ENCODE data around the gene SLC35F3. TPM values are rescaled to one million over a fixed set of nuclear protein-coding genes. Genes with fewer than 3 reads are reported as not detected.

The SLC35F3 gene
- total and polyA plus RNA-seq, 9 of the 15 experiments (the other 6 are each of a cell fraction or from before 2014, with no cell fraction given) = 0.04 to 0.07 (median 0.04) TPM; not detected in 6

GRCh38 chr1:234089396-234089795 lies 184.9 kb downstream of the SLC35F3 start:
- Histone ChIP-seq H3K9ac (ENCODE audit: insufficient read depth in 1 of 2, low read depth in 2 of 2, low read length in 2 of 2) (no peak overlapping the region), H2AFZ (ENCODE audit: low read depth, low read length) (no peak overlapping the region), H3K4me2 (ENCODE audit: insufficient read depth, low read length) (no peak overlapping the region), H3K9me1 (ENCODE audit: control insufficient read depth, insufficient read depth, low read length) (no peaks in the 10 kb centered on the region), H3K4me1 (replicated peaks in 1 of 2; ENCODE audit: control insufficient read depth in 2 of 2, insufficient read depth in 2 of 2, low read length in 2 of 2) (no peaks in the 10 kb centered on the region), H4K20me1 (replicated peaks; ENCODE audit: control insufficient read depth, insufficient read depth, low read length) (no peaks in the 10 kb centered on the region), H3K79me2 (ENCODE audit: control insufficient read depth, insufficient read depth, low read length) (no peaks in the 10 kb centered on the region), H3K36me3 (ENCODE audit: control insufficient read depth, insufficient read depth, low read length) (no peaks in the 10 kb centered on the region), H3K27me3 (ENCODE audit: control insufficient read depth in 2 of 2, insufficient read depth in 2 of 2, low read length in 2 of 2) (0 out of 5 replicates have a peak, but pooled peaks cover 0 to 3% of the 10 kb centered on the region in 2 experiments), H3K9me3 (replicated peaks; ENCODE audit: control insufficient read depth, insufficient read depth, low read depth, low read length) (no peaks in the 10 kb centered on the region), H3K27ac (ENCODE audit: extremely low read depth, low read depth, low read length) (no peak overlapping the region), H3K4me3 (no peak overlapping the region)
- peak in 2 of 3 experiments; percentile 33 to 53; a peak in 1 of 6 replicates for TF ChIP-seq CTCF (IDR thresholded peaks at IDR 0.05 in 2 of 3, conservative IDR thresholded peaks at IDR 0.05 in 1 of 3; ENCODE audit: insufficient read depth in 2 of 3, low read depth in 1 of 3, low read length in 3 of 3)
- TF ChIP-seq KAT7 (CRISPR knock-in tag; IDR thresholded peaks at IDR 0.05; ENCODE audit: borderline replicate concordance) = no peak
- DNase-seq (ENCODE audit: extremely low read depth in 1 of 4, low spot score in 3 of 4) (peak; percentile 8 to 26 (median 23)), FAIRE-seq (peak; percentile 37), ATAC-seq (peak; percentile 82)
- 2% methylated on average over 3 of the region's 3 CpGs for WGBS (ENCODE audit: insufficient coverage, low coverage, missing lambda C conversion rate)
- intact Hi-C loops (cut with micrococcal nuclease) = no loop called here
- in situ Hi-C loops (cut with MboI) = no loop called here
- POLR2A ChIA-PET = no interaction called here
- no TSS peak for BruUV-seq (replicated peaks)
- CTCF ChIA-PET (ENCODE audit: low intra/inter-chr PET ratio) = interaction anchor here (0.7 kb wide), 1 partner anchor 571 kb away, joined by 3 read pairs; no protein-coding TSS in a partner anchor

Data from K562 (cell line).